Fibroblast of peridontal ligament (primary cell): ENCODE measurements around the gene GABRR3.
"Not testable (repeated sequence)": the region's sequence is repeated elsewhere in the genome, so short reads cannot be mapped to it uniquely, and the experiment has no call there.

Experiments
- DNase-seq: peaks from one replicate; pipeline ENCODE4 v3.0.0-alpha.2; 2010; ENCODE audit errors: extremely low read depth

Gene GABRR3

DNA sequence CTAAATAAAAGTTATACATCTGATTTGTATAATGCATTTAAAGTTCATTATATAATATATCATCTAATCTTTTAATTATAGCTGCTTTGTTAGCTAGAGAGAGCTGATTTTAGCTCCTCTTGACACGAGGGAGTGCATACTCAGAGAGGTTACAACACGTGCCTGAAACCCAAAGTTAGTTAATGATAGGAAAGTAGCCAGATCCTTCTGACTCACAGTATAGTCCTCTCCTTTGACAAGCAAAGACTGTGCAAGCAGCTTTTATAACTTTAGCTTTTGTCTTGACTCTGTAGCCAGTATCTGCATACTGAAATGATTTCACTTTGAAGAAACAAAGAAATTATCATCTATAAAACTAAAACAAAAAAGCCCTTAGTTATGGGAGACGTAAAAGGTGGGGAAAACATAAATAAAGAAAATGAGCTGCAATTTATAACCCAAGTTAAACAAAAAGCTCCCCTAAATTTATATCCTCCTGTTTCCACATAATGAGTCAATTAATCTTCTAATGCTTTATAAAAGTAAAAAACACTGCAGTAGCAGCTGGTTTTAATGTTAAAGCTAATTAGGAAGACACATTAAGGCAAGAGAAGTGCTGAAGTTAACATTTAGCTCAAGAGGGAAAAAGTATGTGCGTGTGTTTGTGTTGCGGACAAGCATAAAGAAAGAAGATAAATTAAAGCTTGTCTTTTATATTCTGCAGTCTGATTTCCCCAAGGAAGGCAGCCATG lies 13.1 kb downstream of the GABRR3 start:
- DNase-seq: peak; percentile 30

DNA sequence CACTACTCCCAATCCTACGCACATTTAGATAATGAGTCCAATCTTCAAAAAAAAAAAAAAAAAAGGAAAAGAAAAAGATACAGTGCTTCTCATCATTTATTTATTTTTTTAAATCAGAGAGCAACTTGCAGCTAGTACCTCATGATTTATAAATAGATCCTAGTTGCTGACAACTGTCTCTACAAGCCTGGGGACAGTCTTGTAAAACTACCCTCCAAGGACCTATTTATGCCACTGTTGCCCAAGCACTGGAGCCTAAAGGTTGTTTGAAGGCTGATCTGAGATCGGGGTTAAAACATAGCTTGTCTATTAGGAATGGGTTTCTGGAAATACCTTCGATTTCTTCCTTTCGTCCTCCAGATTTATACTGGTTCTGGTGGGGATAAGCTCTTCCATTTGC lies 14.7 kb downstream of the GABRR3 start:
- no peak for DNase-seq

DNA sequence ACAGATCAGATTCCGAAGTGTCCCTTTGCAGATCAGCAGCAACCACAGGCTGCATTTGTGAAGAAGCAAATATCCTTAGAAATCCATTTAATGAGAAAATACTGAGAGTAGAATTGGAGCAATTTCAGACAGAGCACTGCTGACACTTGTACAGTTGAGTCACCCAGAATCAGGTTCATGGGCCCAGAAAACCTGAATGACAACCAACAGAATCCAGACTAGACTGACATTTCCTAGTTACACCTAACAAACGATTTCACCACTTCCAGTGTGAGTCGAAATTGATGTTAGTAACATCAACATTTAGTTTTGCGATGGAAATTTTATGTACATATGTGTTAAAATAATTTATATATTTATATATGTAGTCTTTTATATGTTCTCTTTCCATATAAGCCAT lies 16.8 kb downstream of the GABRR3 start:
- DNase-seq: no peak

DNA sequence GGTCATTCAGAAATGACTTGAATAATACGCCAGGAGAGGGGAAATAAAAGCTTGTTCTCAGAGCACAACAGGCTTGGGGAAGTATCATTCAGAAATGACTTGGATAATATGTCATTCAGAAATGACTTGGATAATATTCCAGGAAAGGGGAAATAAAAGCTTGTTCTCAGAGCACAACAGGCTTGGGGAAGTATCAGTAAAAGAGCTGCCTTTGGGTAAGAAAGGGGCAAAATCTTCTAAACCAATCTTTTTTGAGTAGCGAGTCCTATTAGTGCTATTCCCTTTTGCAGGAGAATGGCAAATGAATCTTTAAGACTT lies 20.9 kb downstream of the GABRR3 start:
- DNase-seq: no peak

DNA sequence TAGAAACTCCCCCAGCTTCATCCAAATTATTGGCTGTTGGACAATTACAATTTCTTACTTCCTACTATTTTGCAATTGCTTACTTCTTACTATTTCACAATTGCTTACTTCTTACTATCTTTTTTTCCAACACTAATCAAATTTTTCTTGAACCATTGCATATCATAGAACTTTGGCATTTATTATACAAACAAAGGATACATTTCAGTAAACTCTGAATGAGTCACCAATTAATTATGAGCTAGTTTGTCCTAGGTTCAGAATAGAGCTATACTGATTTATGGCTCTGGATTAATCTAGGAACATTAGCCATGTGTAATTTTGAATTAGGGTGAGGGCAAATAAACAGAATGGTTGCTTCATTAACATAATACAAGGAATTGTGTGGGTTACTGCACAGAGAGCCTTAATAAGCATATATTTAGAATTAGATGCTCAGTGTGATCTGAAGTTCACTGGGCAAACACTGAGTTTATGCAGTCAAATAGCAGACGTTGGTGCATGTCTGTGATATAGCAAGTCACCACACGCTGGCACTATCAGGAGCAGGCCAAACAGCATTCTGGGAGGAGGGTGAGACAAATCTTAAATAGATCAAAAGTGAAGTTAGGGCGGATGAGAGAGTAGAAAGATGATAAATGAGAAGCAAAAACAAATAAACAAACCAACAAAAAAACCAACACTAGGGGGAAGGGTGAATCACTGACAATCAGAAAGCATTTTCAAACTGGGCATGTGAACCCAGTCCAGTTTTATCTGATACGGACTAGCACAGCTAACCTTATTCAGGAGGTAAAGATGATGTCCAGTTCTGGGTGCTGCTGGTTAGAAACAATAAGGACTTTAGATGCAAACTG lies 21.5 kb downstream of the GABRR3 start:
- peak; percentile 25 for DNase-seq

DNA sequence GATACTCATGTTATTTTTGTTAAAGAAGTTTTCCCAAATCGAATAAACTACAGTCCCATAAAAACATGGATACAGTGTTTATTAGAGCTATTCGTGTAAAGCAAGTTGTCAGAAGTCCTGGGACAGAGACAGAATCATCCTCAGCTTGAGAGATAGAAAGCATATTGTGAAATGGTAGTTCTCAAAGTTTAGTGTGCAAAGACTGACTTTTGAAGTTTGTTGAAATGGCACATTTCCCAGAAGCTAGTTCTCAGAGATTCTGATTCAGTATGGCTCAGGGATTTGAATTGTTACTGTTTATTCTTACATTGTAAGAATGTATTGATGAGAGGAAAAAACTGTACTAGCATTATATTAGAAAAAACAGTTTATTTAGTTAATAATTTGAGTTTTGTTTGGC lies 22.1 kb downstream of the GABRR3 start:
- peak; percentile 57 for DNase-seq

DNA sequence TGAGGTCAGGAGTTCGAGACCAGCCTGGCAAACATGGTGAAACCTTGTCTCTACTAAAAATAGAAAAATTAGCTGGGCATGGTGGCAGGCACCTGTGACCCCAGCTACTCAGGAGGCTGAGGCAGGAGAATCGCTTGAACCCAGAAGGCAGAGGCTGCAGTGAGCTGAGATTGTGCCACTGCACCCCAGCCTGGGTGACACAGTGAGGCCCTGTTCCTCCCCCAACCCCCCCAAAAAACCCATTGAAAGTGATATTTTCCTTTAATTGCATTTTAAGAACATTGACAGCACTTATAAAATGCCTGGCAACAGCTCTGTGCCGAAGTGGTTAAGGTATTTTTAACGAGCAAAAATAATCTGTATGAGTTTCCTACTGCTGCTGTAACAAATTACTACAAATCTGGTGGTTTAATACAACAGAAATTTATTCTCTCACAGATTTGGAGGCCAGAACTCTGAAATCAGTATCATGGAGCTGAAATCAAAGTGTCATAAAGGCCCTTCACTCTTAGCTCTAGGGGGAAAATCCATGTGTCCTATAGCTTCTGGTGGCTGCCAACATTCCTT lies 24.1 kb downstream of the GABRR3 start:
- DNase-seq: not testable (repeated sequence)

DNA sequence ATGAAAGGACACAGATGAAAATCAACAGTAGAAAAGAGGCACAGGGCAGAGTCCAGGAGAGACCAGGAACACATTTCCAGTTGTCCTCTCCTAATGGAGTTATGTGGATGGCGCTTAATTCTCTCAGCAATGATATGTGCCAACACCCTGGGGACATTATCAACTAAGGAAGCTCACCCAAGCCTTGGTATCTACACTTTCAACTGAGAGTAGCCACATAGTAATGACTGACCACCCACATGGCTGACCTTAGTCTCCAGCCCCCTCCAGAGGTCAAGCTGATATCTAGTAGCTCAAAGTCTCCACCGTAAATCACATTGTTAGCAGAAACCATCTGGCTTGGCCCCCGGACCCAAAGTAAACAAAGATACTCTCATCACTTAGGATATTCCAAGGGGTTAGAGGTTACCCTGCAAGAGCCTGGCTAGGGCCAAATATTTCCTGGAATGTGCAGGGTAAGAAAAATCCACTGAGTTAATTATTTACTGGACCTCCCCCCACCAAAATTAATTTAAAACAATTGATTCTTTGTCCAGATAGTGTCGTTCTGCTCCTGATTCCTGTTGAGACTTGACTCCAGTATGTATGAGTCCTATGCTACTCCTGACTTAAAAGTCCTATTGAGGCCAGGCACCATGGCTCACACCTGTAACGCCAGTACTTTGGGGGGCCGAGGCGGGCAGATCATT lies 24.8 kb downstream of the GABRR3 start:
- no peak for DNase-seq

DNA sequence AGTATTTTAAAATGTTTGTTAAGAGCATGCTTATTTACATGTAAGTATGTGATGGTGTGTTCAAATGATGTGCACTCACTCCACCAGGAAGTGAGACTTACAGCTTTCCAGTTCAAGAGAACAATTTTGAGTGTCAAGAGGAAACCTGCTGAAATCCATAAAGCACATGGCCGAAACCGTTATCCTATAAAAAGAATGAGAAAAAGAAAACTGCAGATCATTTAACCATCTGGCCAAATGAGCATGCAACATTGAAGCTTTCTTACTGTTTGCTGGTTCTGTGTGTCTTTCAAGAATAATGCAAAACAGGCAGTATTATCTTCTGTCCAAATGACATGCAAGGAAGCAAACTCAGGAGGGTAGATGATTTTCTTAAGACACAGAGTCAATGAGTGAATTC lies 26.3 kb downstream of the GABRR3 start:
- no peak for DNase-seq

DNA sequence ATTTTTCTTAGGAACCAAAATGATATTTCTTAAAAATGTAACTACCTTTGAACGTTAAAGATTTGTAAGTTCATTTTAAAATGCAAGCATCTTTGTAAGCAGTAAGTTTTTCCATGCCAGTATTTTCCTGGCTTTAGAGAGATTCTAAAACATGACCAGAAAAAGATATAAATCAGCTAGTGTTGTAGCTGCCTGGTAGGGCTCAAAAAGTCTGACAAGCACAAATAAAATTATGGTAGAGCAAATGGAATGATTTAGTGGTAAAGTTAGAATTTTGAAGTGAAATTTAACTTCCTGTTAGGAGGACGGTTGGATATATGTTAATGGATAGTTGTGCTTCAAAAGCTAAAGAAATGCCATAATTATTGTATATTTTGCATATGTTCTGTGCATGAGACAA lies 29.7 kb downstream of the GABRR3 start:
- DNase-seq: no peak

DNA sequence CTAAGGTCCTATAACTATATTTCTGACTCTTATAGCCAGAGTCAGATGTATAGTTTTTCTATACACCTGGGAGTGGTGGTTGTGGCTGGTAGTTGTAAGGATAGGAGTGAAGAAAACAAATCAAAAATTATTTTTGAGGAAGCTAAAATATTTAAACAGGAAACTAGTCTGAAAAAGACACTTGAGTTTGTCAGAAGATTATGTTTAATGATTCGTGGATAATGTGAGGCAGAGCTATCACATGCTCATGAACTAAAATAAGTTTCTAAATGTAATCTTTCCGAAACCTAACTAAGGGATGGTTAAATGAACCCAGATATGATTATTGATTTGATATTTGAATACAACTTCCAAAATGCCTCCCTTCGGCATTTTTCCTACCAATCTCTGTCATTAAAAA lies 30.4 kb downstream of the GABRR3 start:
- DNase-seq: no peak

DNA sequence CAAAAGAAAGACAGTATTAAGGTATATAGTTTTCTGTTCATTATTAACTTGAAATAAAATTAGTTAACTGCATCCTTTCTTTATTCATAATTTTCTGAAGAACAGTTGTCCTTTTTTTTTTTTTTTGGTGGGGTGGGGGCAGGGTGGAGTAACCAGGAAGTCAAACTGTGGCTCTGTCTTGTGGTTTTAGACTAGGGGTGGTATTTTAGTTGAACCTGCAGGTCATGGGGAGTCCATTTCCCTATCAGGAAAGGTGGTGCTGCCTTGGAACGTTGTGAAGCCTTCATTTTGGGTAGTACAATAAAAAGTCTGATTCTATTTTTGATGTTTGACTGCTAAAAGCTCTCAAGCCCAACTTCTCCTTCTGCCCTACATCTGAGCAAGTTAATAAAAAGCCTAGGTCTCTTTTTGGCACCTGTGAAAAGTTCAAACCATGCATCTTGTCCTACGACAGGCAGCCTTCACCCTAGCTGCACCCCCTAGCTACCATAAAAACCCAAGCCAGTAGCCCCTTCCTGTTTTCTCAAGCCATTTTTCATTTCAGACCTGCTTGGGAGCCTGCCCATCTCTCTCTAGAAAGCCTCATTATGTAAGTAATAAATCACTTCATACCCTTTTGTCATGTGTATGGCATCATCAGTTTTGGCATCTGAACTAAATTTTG lies 31.7 kb downstream of the GABRR3 start:
- no peak for DNase-seq

DNA sequence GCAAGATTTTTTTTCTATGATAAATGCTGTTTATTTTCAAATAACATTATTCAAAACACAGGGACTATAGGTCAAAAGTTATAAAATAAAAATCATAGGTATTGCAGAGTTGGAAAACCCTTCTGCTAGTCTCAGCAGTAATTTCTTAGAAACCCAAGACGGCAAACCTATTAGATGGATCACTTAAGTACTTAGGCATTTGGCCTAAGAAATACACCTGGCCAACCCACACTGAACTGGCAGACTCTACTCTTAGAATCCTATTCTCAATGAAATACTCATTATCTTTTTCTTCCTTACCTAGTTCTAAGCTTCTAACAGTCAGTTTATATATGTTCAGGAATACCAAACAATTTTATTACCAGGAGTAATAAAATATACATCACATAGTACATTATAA lies 32.4 kb downstream of the GABRR3 start:
- DNase-seq: no peak

DNA sequence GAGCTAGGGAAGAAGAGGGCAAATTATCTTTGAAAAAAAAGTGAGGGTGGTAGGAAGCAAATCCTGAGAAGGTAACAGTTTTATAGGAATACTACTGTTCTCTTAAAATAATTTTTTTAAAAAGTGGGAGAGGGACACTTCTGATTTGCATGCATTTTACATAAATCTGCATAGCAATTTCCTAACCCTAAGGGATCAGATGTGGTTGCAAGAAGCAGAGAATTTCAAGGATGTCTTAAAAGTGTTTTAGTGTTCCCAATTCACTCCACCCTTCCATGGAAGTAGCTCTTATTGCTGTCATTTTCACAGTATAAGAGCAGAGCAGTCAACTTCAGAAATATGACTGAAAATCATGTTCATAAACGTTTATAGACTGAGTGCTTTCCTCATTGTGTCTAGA lies 35.1 kb downstream of the GABRR3 start:
- no peak for DNase-seq

DNA sequence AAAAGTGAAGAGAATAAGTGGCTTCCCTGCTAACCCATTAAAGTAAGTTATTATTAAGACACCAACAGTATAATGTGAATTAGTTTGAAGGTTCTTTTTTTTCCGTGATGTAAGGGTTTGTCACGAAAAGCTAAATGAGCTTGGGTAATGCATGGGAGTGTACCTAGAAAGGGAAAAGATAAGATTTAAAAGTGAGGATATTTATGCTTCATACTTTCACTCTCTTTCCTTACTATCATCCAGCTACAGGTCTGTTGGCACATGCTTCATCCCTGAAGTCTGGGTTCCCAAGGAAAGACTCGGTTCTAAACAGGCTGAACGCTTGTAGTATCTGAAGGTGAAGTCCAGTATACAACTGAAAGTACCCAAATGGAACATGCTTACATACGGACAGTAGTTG lies 36.0 kb downstream of the GABRR3 start:
- DNase-seq: no peak

DNA sequence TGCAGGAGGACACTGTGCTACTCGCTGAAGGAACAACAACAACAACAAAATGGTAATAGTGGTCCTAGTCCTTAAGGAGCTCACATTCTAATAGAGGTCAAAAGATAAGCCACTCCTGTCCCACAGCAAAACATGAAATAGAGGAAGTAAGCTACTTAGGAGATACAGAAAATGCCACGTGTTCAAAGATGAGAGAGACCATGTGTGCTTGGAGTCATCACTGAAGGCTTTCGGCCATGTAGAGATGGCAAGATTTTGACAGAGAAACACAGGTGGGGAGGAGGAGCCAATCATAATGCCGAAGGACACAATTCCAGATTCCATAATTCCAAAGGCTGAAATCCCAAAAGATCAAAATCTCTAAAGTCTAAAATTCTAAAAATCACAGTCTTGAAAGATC lies 38.1 kb downstream of the GABRR3 start:
- DNase-seq: no peak

DNA sequence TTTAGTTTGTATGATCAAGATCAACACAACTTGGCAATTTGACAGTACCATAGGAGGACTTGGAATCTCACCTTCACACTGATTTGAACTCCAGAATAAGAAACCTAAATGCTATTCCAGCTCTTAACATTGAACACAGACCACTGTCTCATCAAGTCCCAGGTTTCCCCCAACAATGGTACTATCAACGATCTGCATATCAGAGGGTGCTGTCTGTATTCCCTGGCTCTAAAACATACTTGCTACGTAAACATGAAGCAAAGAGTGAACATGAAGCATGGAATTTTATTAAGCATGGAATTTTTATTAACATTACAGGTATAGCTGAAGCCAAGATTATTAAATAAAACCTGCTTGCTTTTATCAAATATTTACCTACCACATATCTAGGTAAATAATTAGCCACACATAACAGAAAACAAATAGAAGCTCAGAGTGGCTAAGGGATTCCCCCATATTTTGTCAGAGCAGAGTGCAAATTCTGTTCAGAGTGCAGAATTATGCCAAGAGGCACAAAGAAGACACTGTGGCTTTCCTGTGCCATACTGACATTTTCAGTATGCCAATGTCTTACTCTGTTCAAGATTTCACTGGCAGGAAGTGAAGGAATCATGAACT lies 40.7 kb downstream of the GABRR3 start:
- DNase-seq: no peak

DNA sequence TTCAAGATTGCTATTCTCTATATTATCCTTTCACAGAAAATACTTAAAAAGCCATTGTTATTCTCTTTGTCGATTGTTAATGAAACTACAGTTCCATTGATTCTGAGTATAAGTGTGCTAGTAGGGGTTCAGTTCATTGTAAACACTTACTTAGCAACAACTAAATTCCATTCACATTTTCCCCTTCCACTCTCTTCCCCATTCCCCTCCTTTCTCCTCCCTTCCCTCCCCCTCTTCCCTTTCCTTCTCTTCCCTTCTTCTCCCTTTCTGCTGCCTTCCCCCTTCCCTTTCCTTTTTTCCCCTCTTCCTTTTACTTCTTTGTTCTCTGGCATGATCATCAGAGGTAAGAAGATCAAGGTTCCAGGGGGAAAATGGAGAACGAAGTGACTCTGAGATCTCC lies 41.6 kb downstream of the GABRR3 start:
- no peak for DNase-seq

DNA sequence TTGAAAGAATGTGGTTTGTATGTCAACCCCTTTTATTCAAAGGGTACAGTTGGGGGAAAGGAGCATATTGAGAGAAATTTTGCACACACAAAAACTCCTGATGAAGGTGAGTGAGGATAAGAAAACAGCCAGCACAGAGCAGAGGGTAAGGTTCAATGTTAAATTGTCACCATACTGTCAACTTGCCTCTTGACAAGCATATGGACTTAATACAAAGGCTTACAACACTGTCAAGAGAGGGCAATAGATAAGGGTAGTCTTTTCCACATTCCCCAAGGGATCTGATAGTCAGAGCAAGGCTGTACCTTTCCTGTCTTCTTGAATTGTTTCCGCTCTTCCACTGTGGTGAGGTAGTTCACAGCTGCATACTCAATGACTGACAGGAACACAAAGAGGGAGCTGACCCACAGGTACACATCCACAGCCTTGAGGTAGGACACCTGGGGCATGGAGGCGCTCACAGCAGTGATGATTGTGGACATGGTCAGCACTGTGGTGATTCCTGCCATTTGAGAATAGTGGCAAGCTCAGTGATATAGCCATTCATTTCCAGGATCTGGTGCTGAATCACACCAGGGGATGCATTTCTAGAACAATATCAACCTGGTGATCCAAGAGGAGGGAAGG lies 42.5 kb downstream of the GABRR3 start:
- no peak for DNase-seq

DNA sequence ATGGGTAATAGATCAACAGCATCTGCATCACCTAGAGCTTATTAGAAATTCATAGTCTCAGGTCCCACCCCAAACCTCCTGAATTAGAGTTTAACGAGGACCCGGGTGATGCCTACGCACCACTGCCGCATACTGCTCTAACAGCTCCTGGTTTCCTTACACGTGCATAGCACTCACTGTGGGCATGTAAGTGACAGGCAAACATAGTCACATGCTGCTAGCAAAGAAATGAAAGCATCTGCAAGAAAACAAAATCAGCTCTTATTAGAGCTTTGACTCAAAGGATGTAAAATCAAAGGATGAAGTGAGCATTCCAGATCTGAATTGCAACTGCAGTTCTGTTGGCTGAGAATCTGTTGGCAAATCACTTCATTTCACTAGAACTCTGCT lies 43.8 kb downstream of the GABRR3 start:
- no peak for DNase-seq

DNA sequence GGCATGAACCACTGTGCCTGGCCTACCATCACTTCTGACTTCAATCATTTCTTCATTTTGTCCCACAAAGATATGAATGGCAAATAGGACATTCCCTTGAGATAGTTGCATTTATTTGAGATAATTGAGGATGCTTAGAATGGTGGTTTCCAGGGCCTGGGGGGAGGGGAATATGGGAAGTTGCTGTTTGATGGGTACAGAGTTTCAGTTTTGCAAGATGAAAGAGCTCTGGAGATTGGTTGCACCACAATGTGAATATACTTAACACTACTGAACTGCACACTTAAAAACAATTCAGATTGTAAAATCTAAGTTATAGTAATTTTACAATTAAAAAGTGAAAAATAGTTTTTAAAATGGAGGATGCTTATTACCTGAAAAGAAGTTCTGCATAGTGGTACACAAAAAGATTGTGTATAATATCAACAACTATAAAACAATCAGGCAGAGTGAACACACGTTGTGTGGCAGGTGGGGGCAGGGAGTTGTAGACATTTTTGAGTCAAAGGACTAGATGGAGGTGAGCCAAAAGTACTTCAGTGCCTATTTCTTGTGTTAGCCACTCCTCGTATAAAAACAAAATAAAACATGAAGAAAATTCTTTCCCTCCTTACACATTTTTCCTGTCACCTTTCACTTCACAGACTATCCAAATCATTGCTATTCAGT lies 44.4 kb downstream of the GABRR3 start:
- DNase-seq: no peak
